Fibroblast of lung (primary cell): ENCODE results near the gene SLC16A9. TPM values are rescaled to one million over a fixed set of nuclear protein-coding genes. Genes with fewer than 3 reads are reported as not detected.
A peak's percentile ranks its signal among the peaks of the same experiment; 100 is the strongest.

Source experiments
- DNase-seq, 2 donors: peaks; one replicate each; pipeline versions ENCODE4 v3.0.0 to v3.0.0-alpha.2; 2010; ENCODE audit warnings: low read depth in 2 of 2
- H2AFZ ChIP-seq: 2 replicates; pipeline ENCODE4 v1.5.1; 2012; ENCODE audit warnings: low read length, control low read depth, inconsistent platforms
- H3K27ac ChIP-seq: 2 replicates; pipeline ENCODE4 v1.5.1; 2011; ENCODE audit warnings: low read length, control low read depth; ENCODE audit not compliant: insufficient read depth
- H3K27me3 ChIP-seq: 2 replicates; pipeline ENCODE4 v1.5.1; 2011; ENCODE audit warnings: mild to moderate bottlenecking, low read length; ENCODE audit not compliant: control insufficient read depth, insufficient read depth
- H3K36me3 ChIP-seq: 2 replicates; pipeline ENCODE4 v1.5.1; 2011; ENCODE audit warnings: low read length; ENCODE audit not compliant: control insufficient read depth, insufficient read depth
- H3K4me1 ChIP-seq: 2 replicates; pipeline ENCODE4 v1.5.1; 2011; ENCODE audit warnings: low read length; ENCODE audit not compliant: control insufficient read depth, insufficient read depth; ENCODE audit errors: extremely low read depth
- H3K4me2 ChIP-seq: 2 replicates; pipeline ENCODE4 v1.5.1; 2011; ENCODE audit warnings: low read length, control low read depth; ENCODE audit not compliant: insufficient read depth; ENCODE audit errors: extremely low read depth
- H3K4me3 ChIP-seq, 4 experiments: fragments of 200-600 bp in 1 of 4; sonication (generic) in 1 of 4; replicated peaks in 1 of 4; 2 replicates each; pipeline ENCODE4 v1.5.1; 2011 to 2016; ENCODE audit warnings: low read length in 4 of 4, low read depth in 3 of 4, mild to moderate bottlenecking in 3 of 4, control low read depth in 2 of 4, inconsistent platforms in 1 of 4, mixed read lengths in 1 of 4; ENCODE audit not compliant: insufficient read depth in 1 of 4; ENCODE audit errors: control extremely low read depth in 1 of 4
- H3K79me2 ChIP-seq: 2 replicates; pipeline ENCODE4 v1.5.1; 2012; ENCODE audit warnings: mild to moderate bottlenecking, low read length, inconsistent platforms; ENCODE audit not compliant: control insufficient read depth, insufficient read depth
- H3K9ac ChIP-seq: 2 replicates; pipeline ENCODE4 v1.5.1; 2011; ENCODE audit warnings: mild to moderate bottlenecking, low read length, control low read depth; ENCODE audit not compliant: insufficient read depth
- H3K9me3 ChIP-seq: 2 replicates; pipeline ENCODE4 v1.5.1; 2012; ENCODE audit warnings: low read depth, low read length; ENCODE audit not compliant: control insufficient read depth, insufficient read depth
- H4K20me1 ChIP-seq: 2 replicates; pipeline ENCODE4 v1.5.1; 2011; ENCODE audit warnings: low read length; ENCODE audit not compliant: control insufficient read depth, insufficient read depth; ENCODE audit errors: extremely low read depth
- CTCF ChIP-seq, 2 donors: IDR thresholded peaks in 1 of 2; conservative IDR thresholded peaks in 1 of 2; 1 replicate in 1 of 2; 2 replicates in 1 of 2; pipeline ENCODE4 v1.5.1; 2011 to 2012; ENCODE audit warnings: low read length in 2 of 2, control low read depth in 1 of 2, inconsistent platforms in 1 of 2, low read depth in 1 of 2, mild to moderate bottlenecking in 1 of 2
- EZH2 ChIP-seq: IDR thresholded peaks from 2 replicates; pipeline ENCODE4 v1.5.1; 2012; ENCODE audit warnings: low read length, control low read depth, mild to moderate bottlenecking; ENCODE audit errors: missing control alignments
- polyA plus RNA-seq, 2 donors: library from polyadenylated mRNA; depleted of rRNA in 1 of 2; stranded (reverse) in 1 of 2; unstranded in 1 of 2; fragments of >200 nt; gene quantifications; 2 replicates each; pipeline ENCODE4 v1.2.1, GENCODE V29; 2011 to 2012; ENCODE audit warnings: missing spikeins in 1 of 2
- total RNA-seq: library from RNA; depleted of rRNA; stranded (reverse); fragments of >200 nt; gene quantifications from 2 replicates; pipeline ENCODE4 v1.2.1, GENCODE V29; 2014

Gene SLC16A9
- total and polyA plus RNA-seq, 2 donors (not counting 1 experiment from before 2014, with no cell fraction given), result 0.08 to 0.66 TPM

DNA sequence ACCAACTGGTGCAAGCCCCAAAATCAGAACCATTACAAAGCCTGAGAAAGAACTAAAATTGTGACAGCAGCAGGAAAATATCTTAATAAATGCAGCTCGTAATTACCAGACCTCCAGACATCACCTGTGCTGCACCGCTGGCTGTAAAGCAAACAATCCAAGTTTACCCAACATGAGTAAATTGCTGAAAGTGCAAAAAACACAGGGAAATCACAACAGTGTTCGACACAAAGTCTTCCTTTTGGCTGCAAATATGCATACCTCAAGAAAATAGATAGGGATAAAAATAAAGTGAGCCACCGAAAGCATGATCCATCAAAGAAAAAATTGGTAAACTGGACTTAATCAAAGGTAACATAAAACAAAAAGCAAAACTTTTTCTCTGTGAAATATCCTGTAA, 101.7 kb downstream of the SLC16A9 start:
- Histone ChIP-seq H3K4me1 (no peaks in the 10 kb centered on the region), H3K36me3 (no peaks in the 10 kb centered on the region), H3K9me3 (no peaks in the 10 kb centered on the region), H3K27ac (no peak overlapping the region), H3K9ac (no peak overlapping the region), H3K79me2 (no peaks in the 10 kb centered on the region), H3K27me3 (no peaks in the 10 kb centered on the region), H3K4me2 (no peak overlapping the region), H3K4me3 (no peak overlapping the region), H4K20me1 (no peaks in the 10 kb centered on the region), H2AFZ (no peak overlapping the region)
- TF ChIP-seq EZH2 (no peak), CTCF (conservative IDR thresholded peaks at IDR 0.05 in 1 of 2, IDR thresholded peaks at IDR 0.05 in 1 of 2; ENCODE audit: low read depth in 1 of 2, low read length in 2 of 2) (no peak)
- DNase-seq, result no peak

DNA sequence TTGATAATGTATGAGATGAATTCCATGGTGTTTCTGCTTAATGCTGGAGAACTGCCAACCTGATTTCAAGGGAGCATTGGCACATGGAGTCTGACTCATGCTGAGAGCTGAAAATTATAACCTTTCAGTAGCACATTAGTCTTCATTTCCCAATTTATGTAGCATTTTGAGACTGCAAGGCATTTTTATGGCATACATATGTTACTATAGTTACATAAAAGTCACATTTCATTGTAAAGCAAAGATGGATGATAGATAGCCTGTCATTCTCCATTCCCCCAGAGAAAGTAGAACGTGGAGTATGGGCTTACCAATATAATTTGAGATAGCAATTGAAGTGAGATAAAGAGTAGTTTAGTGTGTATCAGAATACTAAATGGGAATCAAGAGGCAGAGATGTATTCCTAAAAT, 103.1 kb downstream of the SLC16A9 start:
- Histone ChIP-seq H3K27ac (no peak overlapping the region), H3K79me2 (no peaks in the 10 kb centered on the region), H3K9me3 (no peaks in the 10 kb centered on the region), H3K36me3 (no peaks in the 10 kb centered on the region), H4K20me1 (no peaks in the 10 kb centered on the region), H3K4me1 (no peaks in the 10 kb centered on the region), H3K27me3 (no peaks in the 10 kb centered on the region), H3K4me3 (no peak overlapping the region), H2AFZ (no peak overlapping the region), H3K4me2 (no peak overlapping the region), H3K9ac (no peak overlapping the region)
- TF ChIP-seq CTCF (conservative IDR thresholded peaks at IDR 0.05 in 1 of 2, IDR thresholded peaks at IDR 0.05 in 1 of 2; ENCODE audit: low read depth in 1 of 2, low read length in 2 of 2) (no peak), EZH2 (no peak)
- DNase-seq, result peak; percentile 47 to 66

DNA sequence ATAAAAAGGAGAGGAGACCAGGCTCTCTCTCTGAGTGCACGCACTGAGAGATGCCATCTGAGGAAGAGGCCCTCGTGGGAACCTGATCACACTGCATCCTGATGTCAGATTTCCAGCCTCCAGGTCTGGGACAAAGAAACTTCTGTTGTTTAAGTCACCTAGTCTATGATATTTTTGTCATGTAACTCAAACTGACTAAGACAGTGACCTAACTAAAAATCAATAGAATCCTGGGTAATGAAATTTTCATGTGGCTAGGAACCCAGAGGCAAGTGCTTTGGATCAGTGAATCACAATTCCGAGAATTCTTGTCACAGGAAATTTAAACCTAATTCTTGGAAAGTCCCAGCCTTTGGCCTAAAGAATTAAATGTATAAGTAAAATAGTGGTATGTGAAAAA, 107.7 kb downstream of the SLC16A9 start:
- Histone ChIP-seq H3K27me3 (no peaks in the 10 kb centered on the region), H3K27ac (no peak overlapping the region), H3K9me3 (no peaks in the 10 kb centered on the region)

More for the DNA sequence above, 107.7 kb downstream of the SLC16A9 start:
- Histone ChIP-seq H4K20me1 (no peaks in the 10 kb centered on the region), H3K9ac (no peak overlapping the region), H3K4me3 (no peak overlapping the region), H3K79me2 (no peaks in the 10 kb centered on the region), H3K4me2 (no peak overlapping the region), H2AFZ (no peak overlapping the region), H3K36me3 (no peaks in the 10 kb centered on the region), H3K4me1 (no peaks in the 10 kb centered on the region)
- no peak for DNase-seq
- TF ChIP-seq EZH2 (no peak), CTCF (conservative IDR thresholded peaks at IDR 0.05 in 1 of 2, IDR thresholded peaks at IDR 0.05 in 1 of 2; ENCODE audit: low read depth in 1 of 2, low read length in 2 of 2) (no peak)

Other genes starting within 250 kb of the SLC16A9 start
- gene MRLN, start 43.6 kb upstream of the SLC16A9 start, total RNA-seq, result not detected in 2 replicates
- gene MRLN, start 43.6 kb upstream of the SLC16A9 start, polyA plus RNA-seq, result not detected in 2 replicates
- gene CCDC6, start 196.7 kb upstream of the SLC16A9 start, total RNA-seq, result 30.0 and 35.5 TPM in 2 replicates
- gene CCDC6, start 196.7 kb upstream of the SLC16A9 start, polyA plus RNA-seq, result 45.1 and 51.2 TPM in 2 replicates